Panc1 (cell line): ENCODE data around the gene TMPRSS11D. TPM values are rescaled to one million over a fixed set of nuclear protein-coding genes. Genes with fewer than 3 reads are reported as not detected.

Experiments used
- ATAC-seq: fragments of 200-7000 bp; cut with Tn5 transposase; 2 replicates; pipeline ENCODE4 v1.9.1; 2020; ENCODE audit warnings: mild to moderate bottlenecking, moderate library complexity
- Bru-seq: library from RNA; stranded (reverse); fragments of 400-500 nt; gene quantifications from one replicate; lab custom pipeline; 2021; lab: Mats Ljungman, UMichigan
- BruChase-seq, 2 experiments: library from RNA; stranded (reverse); fragments of 400-500 nt; gene quantifications; one replicate each; lab custom pipeline; 2021; lab: Mats Ljungman, UMichigan
- BruUV-seq: library from RNA; stranded (reverse); fragments of 400-500 nt; replicated peaks from 2 replicates; lab custom pipeline; 2021; lab: Mats Ljungman, UMichigan
- CTCF ChIA-PET: fragments of 300-600 bp; sonication (Branson Sonifier 250); formaldehyde crosslinking; loops from one replicate; lab custom pipeline; 2022; ENCODE audit warnings: antibody characterized with exemption; lab: Charles Lee
- POLR2A ChIA-PET: fragments of 300-600 bp; sonication (Branson Sonifier 250); formaldehyde crosslinking; loops from one replicate; lab custom pipeline; 2022; ENCODE audit warnings: antibody characterized with exemption; lab: Charles Lee
- DNase-seq: peaks from one replicate; pipeline ENCODE4 v3.0.0-alpha.2; 2010; ENCODE audit warnings: low read depth, low spot score
- H3K27ac ChIP-seq: 2 replicates; pipeline ENCODE4 v1.5.1; 2011; ENCODE audit warnings: mild to moderate bottlenecking, low read length, inconsistent platforms
- H3K27me3 ChIP-seq: fragments of 200-500 bp; sonication (Bioruptor generic); 2 replicates; pipeline ENCODE4 v1.6.0; 2014; ENCODE audit warnings: low read length, inconsistent platforms; ENCODE audit not compliant: control insufficient read depth, insufficient read depth
- H3K36me3 ChIP-seq: fragments of 200-500 bp; sonication (Bioruptor generic); 2 replicates; pipeline ENCODE4 v1.5.1; 2014; ENCODE audit warnings: inconsistent platforms, mild to moderate bottlenecking, low read length, moderate library complexity; ENCODE audit not compliant: control insufficient read depth, insufficient read depth
- H3K4me1 ChIP-seq: 2 replicates; pipeline ENCODE4 v1.5.1; 2011; ENCODE audit warnings: inconsistent platforms, mild to moderate bottlenecking, low read length, moderate library complexity; ENCODE audit not compliant: control insufficient read depth, insufficient read depth
- H3K4me3 ChIP-seq, 2 experiments: 2 replicates each; pipeline ENCODE4 v1.5.1; 2011 to 2012; ENCODE audit warnings: low read depth in 2 of 2, low read length in 2 of 2, mild to moderate bottlenecking in 2 of 2, inconsistent platforms in 1 of 2, moderate library complexity in 1 of 2
- H3K9me3 ChIP-seq: fragments of 200-500 bp; sonication (Bioruptor generic); 2 replicates; pipeline ENCODE4 v1.5.1; 2014; ENCODE audit warnings: low read depth, mild to moderate bottlenecking, inconsistent platforms, low read length, moderate library complexity; ENCODE audit not compliant: control insufficient read depth, insufficient read depth
- POLR2AphosphoS5 ChIP-seq: IDR thresholded peaks from 2 replicates; pipeline ENCODE4 v1.6.1; 2012; ENCODE audit warnings: mild to moderate bottlenecking, low read depth, low read length, moderate library complexity
- SIN3A ChIP-seq: IDR thresholded peaks from 2 replicates; pipeline ENCODE4 v1.6.1; 2012; ENCODE audit warnings: low read depth, mild to moderate bottlenecking, low read length, moderate library complexity, borderline replicate concordance; ENCODE audit not compliant: insufficient read depth
- TCF7L2 ChIP-seq: IDR thresholded peaks from 2 replicates; pipeline ENCODE4 v1.6.1; 2011; ENCODE audit warnings: mild to moderate bottlenecking, low read depth, low read length, inconsistent platforms
- in situ Hi-C: cut with HindIII; loops from 2 replicates; pipeline ENCODE4 v1.10.0; 2016; ENCODE audit warnings: low sequenced_read_pairs, low pct_unique_long_range_greater_than_20kb
- intact Hi-C: fragments of 100-400 bp; cut with micrococcal nuclease; formaldehyde crosslinking; loops from one replicate; pipeline ENCODE4 v1.10.0; 2022; ENCODE audit not compliant: unreplicated experiment
- long read RNA-seq: library from polyadenylated mRNA; unstranded; transcript quantifications from one replicate; pipeline ENCODE4 v2.0.0, GENCODE V29; 2021; ENCODE audit not compliant: unreplicated experiment
- polyA plus RNA-seq: library from polyadenylated mRNA; unstranded; fragments of >200 nt; gene quantifications from one replicate; pipeline ENCODE4 v1.2.1, GENCODE V29; 2012; ENCODE audit warnings: missing spikeins; ENCODE audit not compliant: insufficient read length
- total RNA-seq: library from RNA; stranded (reverse); gene quantifications from one replicate; pipeline ENCODE4 v1.2.1, GENCODE V29; 2021; ENCODE audit not compliant: unreplicated experiment
- TF ChIP-seq, protein P1 (sequence below), 2 experiments: IDR thresholded peaks; 2 replicates each; pipeline ENCODE4 v1.6.1; 2011 to 2012; ENCODE audit warnings: low read depth in 2 of 2, control low read depth in 1 of 2, low read length in 1 of 2, mild to moderate bottlenecking in 1 of 2, moderate library complexity in 1 of 2; ENCODE audit not compliant: insufficient read depth in 1 of 2
- TF ChIP-seq, protein P2 (sequence below): fragments of 450-650 bp; IDR thresholded peaks from 2 replicates; pipeline ENCODE4 v1.5.1; 2017; ENCODE audit warnings: mild to moderate bottlenecking

Gene TMPRSS11D, protein sequence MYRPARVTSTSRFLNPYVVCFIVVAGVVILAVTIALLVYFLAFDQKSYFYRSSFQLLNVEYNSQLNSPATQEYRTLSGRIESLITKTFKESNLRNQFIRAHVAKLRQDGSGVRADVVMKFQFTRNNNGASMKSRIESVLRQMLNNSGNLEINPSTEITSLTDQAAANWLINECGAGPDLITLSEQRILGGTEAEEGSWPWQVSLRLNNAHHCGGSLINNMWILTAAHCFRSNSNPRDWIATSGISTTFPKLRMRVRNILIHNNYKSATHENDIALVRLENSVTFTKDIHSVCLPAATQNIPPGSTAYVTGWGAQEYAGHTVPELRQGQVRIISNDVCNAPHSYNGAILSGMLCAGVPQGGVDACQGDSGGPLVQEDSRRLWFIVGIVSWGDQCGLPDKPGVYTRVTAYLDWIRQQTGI
- total RNA-seq (not detected), Bru-seq, nascent RNA (not detected), BruChase-seq, experiment 1, labeled RNA remaining after a 2-hour chase (not detected), BruChase-seq, experiment 2, labeled RNA remaining after a 6-hour chase (percentile 2 among the genes with signal in this experiment)
- not detected for polyA plus RNA-seq
- long read RNA-seq = 0 reads

DNA sequence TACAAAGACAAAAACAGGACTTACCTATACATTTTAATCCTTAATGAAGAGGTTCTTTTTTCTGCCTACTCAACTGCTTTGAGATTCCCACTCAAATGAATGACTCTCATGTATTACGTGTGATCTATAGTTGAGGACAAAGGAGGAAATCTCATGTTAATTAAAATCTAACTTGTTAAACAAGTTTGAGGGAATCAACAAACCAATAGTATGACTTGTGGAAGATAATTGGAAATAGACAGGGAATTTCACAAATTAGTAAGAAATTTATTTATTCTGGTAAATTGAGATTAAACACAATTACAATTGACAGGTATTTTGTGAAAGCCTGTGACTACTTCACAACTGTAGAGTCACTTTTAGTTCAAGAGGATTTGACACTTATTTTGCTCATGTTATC, at the start of gene TMPRSS11D:
Gene TMPRSS11D, minus strand, starts transcription at position 101 of the 400 bp plus-strand sequence. Its CDS starts 69 bp downstream, at position 32.
- Histone ChIP-seq H3K4me3 (no peak within 1 kb of the TSS), H3K27me3 (no peaks in the 10 kb centered on the region), H3K9me3 (no peaks in the 10 kb centered on the region), H3K36me3 (no peaks in the 10 kb centered on the region), H3K4me1 (no peaks in the 10 kb centered on the region), H3K27ac (no peak within 1 kb of the TSS)
- CTCF ChIA-PET = no interaction called here
- no TSS peak for BruUV-seq
- intact Hi-C loops (no loop called here), in situ Hi-C loops (no loop called here)
- POLR2A ChIA-PET = no interaction called here
- TF ChIP-seq, protein P1, sequence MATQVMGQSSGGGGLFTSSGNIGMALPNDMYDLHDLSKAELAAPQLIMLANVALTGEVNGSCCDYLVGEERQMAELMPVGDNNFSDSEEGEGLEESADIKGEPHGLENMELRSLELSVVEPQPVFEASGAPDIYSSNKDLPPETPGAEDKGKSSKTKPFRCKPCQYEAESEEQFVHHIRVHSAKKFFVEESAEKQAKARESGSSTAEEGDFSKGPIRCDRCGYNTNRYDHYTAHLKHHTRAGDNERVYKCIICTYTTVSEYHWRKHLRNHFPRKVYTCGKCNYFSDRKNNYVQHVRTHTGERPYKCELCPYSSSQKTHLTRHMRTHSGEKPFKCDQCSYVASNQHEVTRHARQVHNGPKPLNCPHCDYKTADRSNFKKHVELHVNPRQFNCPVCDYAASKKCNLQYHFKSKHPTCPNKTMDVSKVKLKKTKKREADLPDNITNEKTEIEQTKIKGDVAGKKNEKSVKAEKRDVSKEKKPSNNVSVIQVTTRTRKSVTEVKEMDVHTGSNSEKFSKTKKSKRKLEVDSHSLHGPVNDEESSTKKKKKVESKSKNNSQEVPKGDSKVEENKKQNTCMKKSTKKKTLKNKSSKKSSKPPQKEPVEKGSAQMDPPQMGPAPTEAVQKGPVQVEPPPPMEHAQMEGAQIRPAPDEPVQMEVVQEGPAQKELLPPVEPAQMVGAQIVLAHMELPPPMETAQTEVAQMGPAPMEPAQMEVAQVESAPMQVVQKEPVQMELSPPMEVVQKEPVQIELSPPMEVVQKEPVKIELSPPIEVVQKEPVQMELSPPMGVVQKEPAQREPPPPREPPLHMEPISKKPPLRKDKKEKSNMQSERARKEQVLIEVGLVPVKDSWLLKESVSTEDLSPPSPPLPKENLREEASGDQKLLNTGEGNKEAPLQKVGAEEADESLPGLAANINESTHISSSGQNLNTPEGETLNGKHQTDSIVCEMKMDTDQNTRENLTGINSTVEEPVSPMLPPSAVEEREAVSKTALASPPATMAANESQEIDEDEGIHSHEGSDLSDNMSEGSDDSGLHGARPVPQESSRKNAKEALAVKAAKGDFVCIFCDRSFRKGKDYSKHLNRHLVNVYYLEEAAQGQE (IDR thresholded peaks at IDR 0.05; ENCODE audit: insufficient read depth in 1 of 2, low read depth in 2 of 2, low read length in 1 of 2) = no peak
- no peak for TF ChIP-seq TCF7L2
- TF ChIP-seq POLR2AphosphoS5 = no peak
- no peak for TF ChIP-seq SIN3A
- TF ChIP-seq, protein P2, sequence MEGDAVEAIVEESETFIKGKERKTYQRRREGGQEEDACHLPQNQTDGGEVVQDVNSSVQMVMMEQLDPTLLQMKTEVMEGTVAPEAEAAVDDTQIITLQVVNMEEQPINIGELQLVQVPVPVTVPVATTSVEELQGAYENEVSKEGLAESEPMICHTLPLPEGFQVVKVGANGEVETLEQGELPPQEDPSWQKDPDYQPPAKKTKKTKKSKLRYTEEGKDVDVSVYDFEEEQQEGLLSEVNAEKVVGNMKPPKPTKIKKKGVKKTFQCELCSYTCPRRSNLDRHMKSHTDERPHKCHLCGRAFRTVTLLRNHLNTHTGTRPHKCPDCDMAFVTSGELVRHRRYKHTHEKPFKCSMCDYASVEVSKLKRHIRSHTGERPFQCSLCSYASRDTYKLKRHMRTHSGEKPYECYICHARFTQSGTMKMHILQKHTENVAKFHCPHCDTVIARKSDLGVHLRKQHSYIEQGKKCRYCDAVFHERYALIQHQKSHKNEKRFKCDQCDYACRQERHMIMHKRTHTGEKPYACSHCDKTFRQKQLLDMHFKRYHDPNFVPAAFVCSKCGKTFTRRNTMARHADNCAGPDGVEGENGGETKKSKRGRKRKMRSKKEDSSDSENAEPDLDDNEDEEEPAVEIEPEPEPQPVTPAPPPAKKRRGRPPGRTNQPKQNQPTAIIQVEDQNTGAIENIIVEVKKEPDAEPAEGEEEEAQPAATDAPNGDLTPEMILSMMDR = no peak
- ATAC-seq (no peak), DNase-seq (no peak)

DNA sequence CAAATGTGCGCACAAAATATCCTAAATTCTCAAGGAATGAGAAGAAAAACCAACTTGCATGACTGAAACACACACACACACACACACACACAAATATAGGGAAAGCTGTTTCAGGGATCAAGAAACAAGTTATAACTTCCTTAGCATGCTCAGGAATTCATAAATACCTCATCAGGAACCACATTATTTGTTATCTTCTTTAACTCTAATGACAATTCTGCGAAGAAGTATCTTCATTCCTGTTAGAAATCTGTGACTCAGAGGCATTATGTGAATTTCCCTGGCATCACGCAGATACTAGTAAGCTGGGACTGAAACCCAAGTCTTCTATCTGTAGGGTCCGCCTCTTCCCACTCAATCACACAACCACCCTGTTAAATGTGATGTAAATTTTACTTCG, 49.2 kb upstream of the TMPRSS11D start:
- POLR2A ChIA-PET = no interaction called here
- no peak for TF ChIP-seq SIN3A
- TF ChIP-seq, protein P2 = no peak
- no peak for TF ChIP-seq TCF7L2
- TF ChIP-seq POLR2AphosphoS5 = no peak
- TF ChIP-seq, protein P1 (IDR thresholded peaks at IDR 0.05; ENCODE audit: insufficient read depth in 1 of 2, low read depth in 2 of 2, low read length in 1 of 2) = no peak
- in situ Hi-C loops = no loop called here
- no peak overlapping the region for H3K4me3 ChIP-seq
- no peaks in the 10 kb centered on the region for H3K4me1 ChIP-seq
- no peaks in the 10 kb centered on the region for H3K36me3 ChIP-seq
- H3K27ac ChIP-seq = no peak overlapping the region
- no TSS peak for BruUV-seq
- intact Hi-C loops = no loop called here
- H3K27me3 ChIP-seq = no peaks in the 10 kb centered on the region; the same call in 1 of the 2 replicates
- no peaks in the 10 kb centered on the region for H3K9me3 ChIP-seq
- DNase-seq (no peak), ATAC-seq (no peak)
- CTCF ChIA-PET = no interaction called here
